Right hindlimb (tissue), 1 donor: Measurements from ENCODE around the gene LRRC8D.
"Not testable (repeated sequence)": the region's sequence is repeated elsewhere in the genome, so short reads cannot be mapped to it uniquely, and the experiment has no call there.

Experiments
- DNase-seq: peaks from one replicate; pipeline ENCODE4 v3.0.0-alpha.2; 2018

The LRRC8D gene

DNA sequence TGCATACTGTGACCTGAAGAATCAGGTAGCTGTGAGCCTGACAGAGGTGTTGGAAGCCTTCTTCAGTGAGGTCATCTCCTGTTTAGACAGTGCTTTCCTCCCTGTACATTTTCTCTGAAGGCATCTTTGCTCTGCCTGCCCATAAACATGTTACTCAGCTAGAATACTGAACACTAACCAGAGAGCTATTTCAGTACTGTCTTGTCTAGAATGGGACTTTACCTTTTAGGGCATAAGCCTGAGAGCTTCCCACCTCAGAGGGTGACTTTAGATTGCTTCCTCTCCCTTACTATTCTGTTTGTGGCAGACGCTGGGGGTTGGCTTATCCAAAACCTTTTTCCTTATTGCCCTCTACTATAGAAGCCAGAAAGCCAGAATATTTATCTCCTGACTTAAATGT lies 150.8 kb downstream of the LRRC8D start:
- no peak for DNase-seq

DNA sequence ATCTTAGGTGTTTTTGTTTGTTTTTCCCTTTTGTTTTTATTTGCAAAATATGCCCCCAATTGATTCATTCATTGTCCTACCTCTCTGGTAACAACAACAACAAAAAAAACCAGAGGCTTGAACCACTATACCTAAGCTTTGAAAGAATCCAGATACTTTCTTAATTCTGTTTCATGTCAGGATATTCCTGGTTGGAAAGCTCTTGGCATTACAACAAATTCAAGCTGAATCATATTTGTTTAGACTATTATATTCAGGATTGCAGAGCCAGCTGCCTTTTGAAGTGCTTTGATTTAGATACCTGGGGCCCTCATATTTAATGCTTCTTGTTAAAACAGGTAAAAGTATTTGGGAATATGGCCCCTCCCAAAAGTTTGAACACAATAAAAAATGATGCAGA lies 151.2 kb downstream of the LRRC8D start:
- no peak for DNase-seq

DNA sequence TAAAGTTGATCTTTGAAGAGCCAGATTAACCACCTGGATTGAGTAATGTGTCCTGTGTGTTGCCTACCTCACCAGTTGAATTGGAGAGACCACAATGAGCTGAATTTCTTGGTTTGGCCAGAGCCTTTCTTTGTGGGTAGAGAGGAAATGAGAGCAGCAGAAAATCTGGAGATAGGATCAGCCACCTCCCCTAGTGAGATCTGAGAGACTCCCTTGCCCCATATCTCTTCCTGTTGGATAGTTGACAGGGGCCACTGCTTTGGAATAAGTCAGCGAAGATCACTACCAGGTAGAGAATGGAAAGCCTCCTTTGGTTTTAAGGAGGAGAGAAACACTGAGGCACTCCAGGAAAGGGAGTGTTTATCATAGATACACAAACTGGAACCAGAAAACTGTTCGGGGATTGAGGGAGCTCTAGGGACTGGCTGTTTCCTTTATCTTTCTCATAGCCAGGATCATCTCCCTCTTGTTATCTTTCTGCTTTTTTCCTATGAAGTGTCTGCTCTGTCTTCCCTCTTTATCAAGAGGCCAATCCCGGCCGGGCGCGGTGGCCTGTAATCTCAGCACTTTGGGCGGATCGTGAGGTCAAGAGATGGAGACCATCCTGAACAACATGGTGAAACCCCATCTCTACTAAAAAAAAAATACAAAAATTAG lies 152.8 kb downstream of the LRRC8D start:
- DNase-seq = no peak

DNA sequence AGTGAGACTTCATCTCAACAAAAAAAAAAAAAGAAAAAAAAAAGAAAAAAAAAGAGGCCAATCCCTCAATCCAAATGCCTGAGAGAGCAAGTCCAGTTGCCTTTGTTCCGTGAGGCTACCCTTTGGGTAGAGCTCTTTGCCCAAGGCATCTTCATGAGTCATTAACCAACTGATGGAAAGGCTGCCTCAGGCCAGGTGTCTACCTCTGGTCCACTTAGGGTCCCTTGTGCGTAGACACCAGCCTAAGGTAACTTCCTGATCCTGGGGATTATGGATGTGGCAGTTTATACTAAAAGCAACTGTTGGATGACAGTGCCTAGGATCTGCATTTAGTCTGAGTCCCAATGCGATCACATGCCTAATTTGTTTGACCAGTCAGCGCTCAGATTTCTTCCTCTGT lies 153.4 kb downstream of the LRRC8D start:
- DNase-seq = no peak

DNA sequence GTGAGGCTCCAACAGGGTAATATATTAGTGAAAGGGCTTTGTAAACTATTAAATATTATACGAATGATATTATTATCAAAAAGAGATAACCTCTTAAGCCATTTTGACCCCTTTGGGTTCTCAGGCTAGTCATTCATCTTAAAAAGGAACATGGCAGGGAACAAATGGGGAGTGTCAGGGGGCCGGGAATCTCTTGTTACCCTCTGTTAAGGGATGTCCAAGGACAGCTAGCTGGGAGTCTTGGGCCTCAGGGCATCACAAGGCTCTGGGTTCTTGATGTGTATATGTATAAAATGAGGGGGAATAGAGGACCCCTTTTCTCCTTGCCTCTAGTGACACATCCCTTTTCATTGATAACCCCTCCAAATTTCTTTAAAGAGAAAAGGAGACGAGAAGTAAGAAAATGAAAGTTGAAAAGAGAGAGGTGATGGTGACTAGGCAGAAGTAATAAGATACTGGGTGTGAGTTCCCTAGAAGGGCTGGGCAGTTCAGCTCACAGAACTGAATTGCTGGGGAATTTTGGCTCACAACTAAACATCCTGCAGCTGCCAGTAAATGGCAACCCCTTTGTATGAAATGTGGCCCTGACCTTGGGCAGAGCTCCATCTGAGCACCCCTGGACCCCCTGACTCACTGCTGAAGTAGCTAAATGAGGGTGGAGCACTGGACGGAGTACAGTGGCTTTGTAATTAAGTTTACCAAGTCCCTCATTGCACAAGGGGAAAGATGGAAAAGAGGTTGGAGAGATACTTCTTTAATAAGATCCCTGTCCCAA lies 154.1 kb downstream of the LRRC8D start:
- DNase-seq = no peak

DNA sequence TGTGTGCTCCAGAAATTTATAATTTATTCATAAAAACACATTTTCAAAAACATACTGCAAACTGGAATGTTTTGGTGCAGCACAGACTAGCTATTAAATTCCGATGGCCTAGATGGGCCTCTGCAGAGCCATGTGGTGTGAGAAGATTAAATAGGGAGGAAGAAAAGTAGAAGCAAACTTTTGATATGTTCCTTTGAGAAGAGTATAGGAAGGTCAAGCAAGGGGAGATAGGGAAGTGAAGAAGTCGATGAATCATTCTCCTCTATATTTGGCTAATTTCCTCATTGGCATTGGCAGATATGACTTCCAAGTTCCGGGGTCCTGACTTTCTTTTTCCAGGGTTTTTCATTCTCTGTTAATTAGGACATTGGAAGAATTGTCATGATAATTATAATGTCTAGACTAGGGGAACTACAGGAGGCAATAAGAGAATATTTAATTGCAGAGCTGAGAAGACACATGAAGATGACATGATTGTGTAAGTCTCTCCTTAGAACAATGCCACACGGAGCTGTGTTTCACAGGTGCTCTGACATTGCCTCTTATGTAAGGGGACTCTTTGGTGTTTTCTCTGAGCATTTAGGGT lies 154.8 kb downstream of the LRRC8D start:
- DNase-seq = no peak

DNA sequence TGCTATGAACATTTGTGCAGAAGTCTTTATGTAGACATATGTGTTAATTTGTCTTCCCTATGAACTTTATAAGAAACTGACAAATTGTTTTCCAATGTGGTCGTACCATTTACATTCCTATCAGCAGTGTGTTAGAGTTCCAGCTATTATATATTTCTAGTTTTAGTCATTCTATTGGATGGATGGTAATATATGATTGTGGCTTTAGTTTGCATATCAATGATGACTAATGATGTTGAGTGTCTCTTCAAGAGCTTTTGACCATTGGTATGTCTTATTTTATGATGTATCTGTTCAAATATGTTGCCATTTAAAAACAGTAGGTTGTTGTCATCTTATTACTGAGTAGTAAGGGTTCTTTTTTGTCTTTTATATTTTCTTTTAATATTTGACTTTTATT lies 157.9 kb downstream of the LRRC8D start:
- no peak for DNase-seq

DNA sequence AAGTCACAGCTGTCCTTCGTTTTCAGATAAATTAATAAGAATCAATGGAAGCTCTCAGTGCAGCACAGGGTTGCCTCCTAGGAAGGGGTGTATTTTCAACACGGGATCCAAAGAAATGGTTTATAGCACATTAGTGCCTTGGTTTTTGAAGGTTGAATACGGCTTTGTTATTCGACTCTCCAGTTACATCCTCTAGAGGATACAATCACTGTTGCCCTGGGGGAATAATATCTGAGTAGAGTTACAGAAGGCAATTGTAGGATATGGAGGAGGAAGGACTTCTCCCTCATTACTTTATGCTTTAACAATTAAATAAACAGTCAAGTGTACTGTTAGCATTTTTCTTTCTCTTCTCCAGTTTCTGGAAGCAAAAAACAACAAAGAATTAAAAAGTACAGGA lies 159.8 kb downstream of the LRRC8D start:
- no peak for DNase-seq

DNA sequence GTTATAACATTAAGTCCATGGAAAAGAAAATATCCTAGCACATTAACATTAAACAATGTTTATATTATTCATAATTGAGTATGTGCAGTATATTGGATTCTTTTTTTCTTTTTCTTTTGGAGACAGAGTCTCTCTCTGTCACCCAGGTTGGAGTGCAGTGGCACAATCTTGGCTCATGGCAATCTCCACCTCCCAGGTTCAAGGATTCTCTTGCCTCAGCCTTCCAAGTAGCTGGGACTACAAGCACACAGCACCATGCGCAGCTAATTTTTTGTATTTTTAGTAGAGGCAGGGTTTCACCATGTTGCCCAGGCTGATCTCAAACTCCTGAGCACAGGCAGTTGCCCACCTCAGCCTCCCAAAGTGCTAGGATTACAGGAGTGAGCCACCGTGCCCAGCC lies 162.0 kb downstream of the LRRC8D start:
- DNase-seq = not testable (repeated sequence)

DNA sequence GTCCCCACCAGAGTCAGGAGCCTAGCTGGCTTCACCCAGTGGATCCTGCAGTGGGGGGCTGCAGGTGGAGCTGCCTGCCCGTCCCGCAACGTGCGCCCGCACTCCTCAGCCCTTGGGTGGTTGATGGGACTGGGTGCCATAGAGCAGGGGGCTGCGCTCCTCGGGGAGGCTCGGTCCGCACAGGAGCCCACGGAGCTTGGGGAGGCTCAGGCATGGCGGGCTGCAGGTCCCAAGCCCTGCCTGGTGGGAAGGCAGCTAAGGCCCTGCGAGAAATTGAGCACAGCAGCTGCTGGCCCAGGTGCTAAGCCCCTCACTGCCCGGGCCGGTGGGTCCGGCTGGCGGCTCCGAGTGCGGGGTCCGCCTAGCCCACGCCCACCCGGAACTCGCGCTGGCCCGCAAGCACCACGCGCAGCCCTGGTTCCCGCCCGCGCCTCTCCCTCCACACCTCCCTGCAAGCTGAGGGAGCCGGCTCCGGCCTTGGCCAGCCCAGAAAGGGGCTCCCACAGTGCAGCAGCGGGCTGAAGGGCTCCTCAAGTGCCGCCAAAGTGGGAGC lies 163.8 kb downstream of the LRRC8D start:
- DNase-seq = not testable (repeated sequence)

DNA sequence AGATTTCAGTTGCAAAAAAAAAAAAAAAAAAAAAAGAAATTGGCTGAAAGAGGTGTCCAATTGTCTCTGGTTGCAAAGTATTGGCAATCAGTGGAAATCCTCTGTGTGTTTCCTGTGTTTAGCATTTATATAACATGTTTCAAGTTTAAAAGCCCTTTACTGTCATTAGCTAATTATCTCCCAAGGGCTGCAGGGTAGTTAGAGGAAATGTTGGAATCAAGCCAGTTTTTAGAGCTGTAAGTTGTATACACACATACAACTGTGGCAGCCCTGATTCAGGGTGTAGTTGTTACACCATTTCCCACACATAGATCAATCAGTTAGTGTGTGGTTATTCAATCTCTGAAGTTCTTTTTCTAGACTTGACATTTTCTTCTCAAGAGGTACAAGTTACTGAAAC lies 165.2 kb downstream of the LRRC8D start:
- DNase-seq = no peak
